ENCODE results near the gene WDR45. TPM values are rescaled to one million over a fixed set of nuclear protein-coding genes. Genes with fewer than 3 reads are reported as not detected.

The WDR45 gene
- total RNA-seq, 1 experiment from 2014 or later, result 33.6 TPM

- Histone ChIP-seq H3K4me3 (ENCODE audit: insufficient read depth, low read depth, low read length) (no peak overlapping the region), H3K27me3 (ENCODE audit: control insufficient read depth, insufficient read depth, low read length) (no peaks in the 10 kb centered on the region), H3K36me3 (replicated peaks; ENCODE audit: control insufficient read depth, insufficient read depth, low read length) (peaks cover 5% of the 10 kb centered on the region)
- no peak for DNase-seq
Observed at GRCh38 chrX:49043987-49044281, 35.8 kb downstream of the WDR45 start.

- Histone ChIP-seq H3K27me3 (ENCODE audit: control insufficient read depth, insufficient read depth, low read length) (no peaks in the 10 kb centered on the region), H3K36me3 (replicated peaks; ENCODE audit: control insufficient read depth, insufficient read depth, low read length) (peaks cover 10% of the 10 kb centered on the region), H3K4me3 (ENCODE audit: insufficient read depth, low read depth, low read length) (peak within 1 kb of the TSS; percentile 85)
- DNase-seq, result peak; percentile 98
Observed at GRCh38 chrX:49043220-49043986, 36.3 kb downstream of the WDR45 start, which contains the start of gene TFE3. Gene TFE3, minus strand, starts transcription at chrX:49043357. Its CDS starts 131 bp downstream, at chrX:49043226.

- Histone ChIP-seq H3K36me3 (replicated peaks; ENCODE audit: control insufficient read depth, insufficient read depth, low read length) (peaks cover 16% of the 10 kb centered on the region), H3K4me3 (ENCODE audit: insufficient read depth, low read depth, low read length) (peak overlapping the region; percentile 85), H3K27me3 (ENCODE audit: control insufficient read depth, insufficient read depth, low read length) (no peaks in the 10 kb centered on the region)
- no peak for DNase-seq
Observed at GRCh38 chrX:49042581-49043219, 37.0 kb downstream of the WDR45 start.

GRCh38 chrX:49041744-49042580 lies 37.7 kb downstream of the WDR45 start:
- H3K4me3 ChIP-seq (ENCODE audit: insufficient read depth, low read depth, low read length), result peak overlapping the region; percentile 85
- H3K27me3 ChIP-seq (ENCODE audit: control insufficient read depth, insufficient read depth, low read length), result no peaks in the 10 kb centered on the region
- H3K36me3 ChIP-seq (replicated peaks; ENCODE audit: control insufficient read depth, insufficient read depth, low read length), result peaks cover 20% of the 10 kb centered on the region
- peak; percentile 19 for DNase-seq

- Histone ChIP-seq H3K27me3 (ENCODE audit: control insufficient read depth, insufficient read depth, low read length) (no peaks in the 10 kb centered on the region), H3K4me3 (ENCODE audit: insufficient read depth, low read depth, low read length) (peak overlapping the region; percentile 27), H3K36me3 (replicated peaks; ENCODE audit: control insufficient read depth, insufficient read depth, low read length) (peaks cover 20% of the 10 kb centered on the region)
- peak; percentile 40 for DNase-seq
Observed at GRCh38 chrX:49040376-49040955, 39.2 kb downstream of the WDR45 start.

GRCh38 chrX:49039598-49040375 lies 39.9 kb downstream of the WDR45 start:
- peaks cover 20% of the 10 kb centered on the region for H3K36me3 ChIP-seq (replicated peaks; ENCODE audit: control insufficient read depth, insufficient read depth, low read length)
- H3K4me3 ChIP-seq (ENCODE audit: insufficient read depth, low read depth, low read length), result peak overlapping the region; percentile 27
- no peaks in the 10 kb centered on the region for H3K27me3 ChIP-seq (ENCODE audit: control insufficient read depth, insufficient read depth, low read length)
- DNase-seq, result peak; percentile 94

GRCh38 chrX:49037883-49038475 lies 41.7 kb downstream of the WDR45 start:
- no peaks in the 10 kb centered on the region for H3K27me3 ChIP-seq (ENCODE audit: control insufficient read depth, insufficient read depth, low read length)
- no peak overlapping the region for H3K4me3 ChIP-seq (ENCODE audit: insufficient read depth, low read depth, low read length)
- H3K36me3 ChIP-seq (replicated peaks; ENCODE audit: control insufficient read depth, insufficient read depth, low read length), result peaks cover 35% of the 10 kb centered on the region
- DNase-seq, result peak; percentile 30

GRCh38 chrX:49030283-49030682 lies 49.4 kb downstream of the WDR45 start:
- no peak overlapping the region for H3K4me3 ChIP-seq (ENCODE audit: insufficient read depth, low read depth, low read length)
- no peaks in the 10 kb centered on the region for H3K27me3 ChIP-seq (ENCODE audit: control insufficient read depth, insufficient read depth, low read length)
- DNase-seq, result no peak
- H3K36me3 ChIP-seq (replicated peaks; ENCODE audit: control insufficient read depth, insufficient read depth, low read length), result peaks cover 32% of the 10 kb centered on the region

GRCh38 chrX:49029876-49030275 lies 49.8 kb downstream of the WDR45 start:
- no peak overlapping the region for H3K4me3 ChIP-seq (ENCODE audit: insufficient read depth, low read depth, low read length)

More at GRCh38 chrX:49029876-49030275, 49.8 kb downstream of the WDR45 start:
- DNase-seq, result peak; percentile 92
- H3K36me3 ChIP-seq (replicated peaks; ENCODE audit: control insufficient read depth, insufficient read depth, low read length), result peaks cover 32% of the 10 kb centered on the region
- H3K27me3 ChIP-seq (ENCODE audit: control insufficient read depth, insufficient read depth, low read length), result no peaks in the 10 kb centered on the region

Other genes with a start within 250 kb of the WDR45 start
- 0.59 and 1.6 TPM in 2 replicates for gene PCSK1N, start 244.3 kb downstream of the WDR45 start, total RNA-seq (2014; rRNA removed; shearing (Covaris generic))
- 129 and 157 TPM in 2 replicates for gene TIMM17B, start 182.1 kb downstream of the WDR45 start, total RNA-seq (2014; rRNA removed; shearing (Covaris generic))
- gene PQBP1, start 182.0 kb downstream of the WDR45 start, total RNA-seq (2014; rRNA removed; shearing (Covaris generic)), result 30.2 and 39.8 TPM in 2 replicates
- gene SLC35A2, start 168.2 kb downstream of the WDR45 start, total RNA-seq (2014; rRNA removed; shearing (Covaris generic)), result 12.0 and 12.3 TPM in 2 replicates
- 161 and 207 TPM in 2 replicates for gene PIM2, start 160.9 kb downstream of the WDR45 start, total RNA-seq (2014; rRNA removed; shearing (Covaris generic))
- 32.6 and 35.1 TPM in 2 replicates for gene OTUD5, start 122.3 kb downstream of the WDR45 start, total RNA-seq (2014; rRNA removed; shearing (Covaris generic))
- gene KCND1, start 108.0 kb downstream of the WDR45 start, total RNA-seq (2014; rRNA removed; shearing (Covaris generic)), result 0.76 and 1.00 TPM in 2 replicates
- gene GRIPAP1, start 77.6 kb downstream of the WDR45 start, total RNA-seq (2014; rRNA removed; shearing (Covaris generic)), result 19.9 and 23.7 TPM in 2 replicates
- 41.6 and 45.9 TPM in 2 replicates for gene TFE3, start 36.5 kb downstream of the WDR45 start, total RNA-seq (2014; rRNA removed; shearing (Covaris generic))
- 4.7 and 5.8 TPM in 2 replicates for gene CCDC120, start 20.9 kb downstream of the WDR45 start, total RNA-seq (2014; rRNA removed; shearing (Covaris generic))
- gene PRAF2, start 5.9 kb downstream of the WDR45 start, total RNA-seq (2014; rRNA removed; shearing (Covaris generic)), result 6.3 and 6.7 TPM in 2 replicates
- 24.4 and 31.4 TPM in 2 replicates for gene GPKOW, start 43.8 kb upstream of the WDR45 start, total RNA-seq (2014; rRNA removed; shearing (Covaris generic))
- 0.21 and 1.00 TPM in 2 replicates for gene MAGIX, start 82.9 kb upstream of the WDR45 start, total RNA-seq (2014; rRNA removed; shearing (Covaris generic))
- 1.1 and 1.5 TPM in 2 replicates for gene PLP2, start 92.0 kb upstream of the WDR45 start, total RNA-seq (2014; rRNA removed; shearing (Covaris generic))
- 8.9 and 13.9 TPM in 2 replicates for gene PRICKLE3, start 106.5 kb upstream of the WDR45 start, total RNA-seq (2014; rRNA removed; shearing (Covaris generic))
- 1.7 and 1.9 TPM in 2 replicates for gene SYP, start 120.3 kb upstream of the WDR45 start, total RNA-seq (2014; rRNA removed; shearing (Covaris generic))
- 0.55 and 2.1 TPM in 2 replicates for gene CACNA1F, start 153.5 kb upstream of the WDR45 start, total RNA-seq (2014; rRNA removed; shearing (Covaris generic))
- 11.1 and 13.7 TPM in 2 replicates for gene CCDC22, start 155.6 kb upstream of the WDR45 start, total RNA-seq (2014; rRNA removed; shearing (Covaris generic))
- 0.14 and 0.37 TPM in 2 replicates for gene FOXP3, start 184.8 kb upstream of the WDR45 start, total RNA-seq (2014; rRNA removed; shearing (Covaris generic))
- 8.9 and 16.4 TPM in 2 replicates for gene PPP1R3F, start 189.9 kb upstream of the WDR45 start, total RNA-seq (2014; rRNA removed; shearing (Covaris generic))
- gene GAGE10, start 223.8 kb upstream of the WDR45 start, total RNA-seq (2014; rRNA removed; shearing (Covaris generic)), result not detected in 2 replicates
- gene GAGE12J, start 242.2 kb upstream of the WDR45 start, total RNA-seq (2014; rRNA removed; shearing (Covaris generic)), result not detected in 2 replicates

All from H7 (cell line).